SH-SY5Y (cell line): ENCODE results near the gene SERPINH1.

Source experiments
- GATA2 ChIP-seq: IDR thresholded peaks from 2 replicates; pipeline ENCODE4 v1.6.1; 2011; ENCODE audit warnings: mild to moderate bottlenecking, low read depth, low read length
- GATA3 ChIP-seq: IDR thresholded peaks from 2 replicates; pipeline ENCODE4 v1.6.1; 2011; ENCODE audit warnings: low read depth, mild to moderate bottlenecking, low read length, moderate library complexity

- TF ChIP-seq GATA2 (no peak), GATA3 (no peak)
Measured at GRCh38 chr11:75615751-75616150, 53.7 kb downstream of the SERPINH1 start.
